Measurements from ENCODE around the gene KIAA1217. TPM values are rescaled to one million over a fixed set of nuclear protein-coding genes. Genes with fewer than 3 reads are reported as not detected.

Gene KIAA1217
- total RNA-seq, 3 donors from 2014 or later = 49.5 to 94.5 (median 63.9) TPM

DNA sequence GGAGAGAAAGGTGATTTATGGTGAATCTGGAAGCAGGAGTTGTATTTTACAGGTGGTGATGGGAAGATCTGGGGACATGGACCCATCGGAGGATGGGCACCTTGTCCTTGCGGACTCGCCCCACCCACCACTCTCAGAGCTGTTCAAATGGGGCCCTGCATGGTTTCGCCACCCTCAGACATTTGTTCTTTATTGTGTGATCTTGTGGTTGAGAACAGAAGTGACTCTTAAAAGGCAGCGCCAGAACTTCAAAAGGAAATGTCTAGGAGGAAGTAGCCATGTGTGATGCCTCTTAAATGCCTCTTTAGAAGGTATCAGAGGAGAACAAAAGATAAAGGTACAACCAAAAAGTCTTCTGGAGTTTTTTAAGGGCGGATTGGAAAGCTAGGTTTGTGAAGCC, 205.7 kb downstream of the KIAA1217 start:
- no peaks in the 10 kb centered on the region for H3K36me3 ChIP-seq (ENCODE audit: low read depth)
- peaks cover 16% of the 10 kb centered on the region for H3K4me1 ChIP-seq (ENCODE audit: low read depth)
- TF ChIP-seq, protein P1, sequence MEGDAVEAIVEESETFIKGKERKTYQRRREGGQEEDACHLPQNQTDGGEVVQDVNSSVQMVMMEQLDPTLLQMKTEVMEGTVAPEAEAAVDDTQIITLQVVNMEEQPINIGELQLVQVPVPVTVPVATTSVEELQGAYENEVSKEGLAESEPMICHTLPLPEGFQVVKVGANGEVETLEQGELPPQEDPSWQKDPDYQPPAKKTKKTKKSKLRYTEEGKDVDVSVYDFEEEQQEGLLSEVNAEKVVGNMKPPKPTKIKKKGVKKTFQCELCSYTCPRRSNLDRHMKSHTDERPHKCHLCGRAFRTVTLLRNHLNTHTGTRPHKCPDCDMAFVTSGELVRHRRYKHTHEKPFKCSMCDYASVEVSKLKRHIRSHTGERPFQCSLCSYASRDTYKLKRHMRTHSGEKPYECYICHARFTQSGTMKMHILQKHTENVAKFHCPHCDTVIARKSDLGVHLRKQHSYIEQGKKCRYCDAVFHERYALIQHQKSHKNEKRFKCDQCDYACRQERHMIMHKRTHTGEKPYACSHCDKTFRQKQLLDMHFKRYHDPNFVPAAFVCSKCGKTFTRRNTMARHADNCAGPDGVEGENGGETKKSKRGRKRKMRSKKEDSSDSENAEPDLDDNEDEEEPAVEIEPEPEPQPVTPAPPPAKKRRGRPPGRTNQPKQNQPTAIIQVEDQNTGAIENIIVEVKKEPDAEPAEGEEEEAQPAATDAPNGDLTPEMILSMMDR (IDR thresholded peaks at IDR 0.05) = no peak
- no peak for DNase-seq
- no peak overlapping the region for H3K4me3 ChIP-seq
- H3K9me3 ChIP-seq = no peaks in the 10 kb centered on the region
- intact Hi-C loops (cut with DNase I, micrococcal nuclease) = no loop called here
- ATAC-seq = no peak

DNA sequence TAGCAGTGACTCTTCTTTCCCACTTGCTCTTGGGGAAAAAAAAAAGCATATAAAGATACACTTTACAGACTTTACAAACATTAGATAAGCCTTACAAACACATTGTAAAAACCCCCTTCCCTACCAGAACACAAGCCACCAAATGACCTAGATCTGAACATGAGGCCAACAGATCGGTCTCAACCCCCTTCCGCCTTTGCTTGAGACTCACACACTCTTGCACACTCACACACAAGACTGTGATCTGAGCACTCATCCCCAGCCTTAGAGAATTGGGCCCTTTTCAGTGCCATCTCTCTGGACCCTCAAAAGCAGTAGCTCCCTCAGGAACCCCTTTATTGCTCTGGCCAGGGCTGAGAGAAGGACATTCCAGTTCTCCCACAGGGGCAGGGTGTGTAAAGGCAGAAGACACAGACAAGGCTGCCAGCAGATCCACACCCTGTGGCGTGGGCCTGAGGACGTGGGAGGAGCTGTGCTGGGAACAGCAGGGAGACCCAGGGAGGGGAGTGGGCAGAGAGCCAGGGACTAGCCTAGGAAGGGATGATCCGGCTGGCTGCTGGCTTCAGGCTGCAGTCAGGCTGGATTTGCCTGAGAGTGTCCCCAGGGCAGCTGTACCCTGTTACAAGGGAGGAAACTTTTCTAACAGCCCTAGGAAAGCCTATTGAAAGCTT, 206.7 kb downstream of the KIAA1217 start:
- intact Hi-C loops (cut with DNase I, micrococcal nuclease) = no loop called here
- Histone ChIP-seq H3K4me1 (ENCODE audit: low read depth) (peaks cover 16% of the 10 kb centered on the region), H3K36me3 (ENCODE audit: low read depth) (no peaks in the 10 kb centered on the region), H3K9me3 (no peaks in the 10 kb centered on the region), H3K4me3 (no peak overlapping the region)
- TF ChIP-seq, protein P1 (IDR thresholded peaks at IDR 0.05) = no peak
- peak; percentile 85 for ATAC-seq
- peak; percentile 90 to 92 (median 91) for DNase-seq

DNA sequence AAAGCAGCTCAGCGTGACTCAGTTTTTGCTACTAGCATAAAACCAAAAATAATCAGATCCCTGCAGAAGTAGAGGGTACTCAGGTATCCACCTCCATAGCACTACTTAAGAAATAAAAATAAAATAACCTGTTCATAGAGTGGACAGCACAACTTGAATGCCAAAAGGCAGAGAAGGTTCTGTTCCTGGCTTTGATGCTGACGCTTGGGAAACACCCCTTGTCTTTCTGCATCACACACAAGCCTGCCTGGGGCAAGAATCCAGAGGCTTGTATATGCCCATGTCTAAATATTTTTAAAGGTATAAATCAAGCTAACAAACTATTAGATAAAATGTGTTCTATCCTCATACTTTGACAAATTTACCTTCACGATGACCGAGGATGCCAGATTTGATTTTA, 207.3 kb downstream of the KIAA1217 start:
- ATAC-seq (no peak), DNase-seq (peak in 1 of 3 donors; percentile 10)
- intact Hi-C loops (cut with DNase I, micrococcal nuclease) = no loop called here
- H3K9me3 ChIP-seq = no peaks in the 10 kb centered on the region
- H3K4me1 ChIP-seq (ENCODE audit: low read depth) = peaks cover 16% of the 10 kb centered on the region
- TF ChIP-seq, protein P1 (IDR thresholded peaks at IDR 0.05) = no peak
- no peak overlapping the region for H3K4me3 ChIP-seq
- no peaks in the 10 kb centered on the region for H3K36me3 ChIP-seq (ENCODE audit: low read depth)

DNA sequence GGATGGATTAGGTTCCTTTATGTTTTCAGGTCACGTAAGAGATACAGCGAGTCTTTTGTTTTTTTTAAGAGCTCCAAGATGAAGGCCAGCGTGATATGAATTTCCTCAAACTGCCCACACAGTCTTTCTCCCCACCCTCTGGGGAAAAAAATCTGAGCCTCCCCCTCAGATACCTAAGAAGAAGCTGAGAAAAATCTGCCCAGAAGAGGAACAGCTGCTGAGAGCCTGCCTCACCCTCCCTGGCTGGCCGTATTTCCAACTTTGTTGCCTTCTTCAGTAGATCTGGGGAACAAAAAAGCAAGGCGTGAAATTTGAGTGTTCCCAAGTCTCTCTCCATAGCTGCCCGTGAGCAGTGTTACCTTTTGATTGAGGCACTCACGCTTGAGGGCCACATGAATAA, 208.1 kb downstream of the KIAA1217 start:
- ATAC-seq (no peak), DNase-seq (no peak)
- Histone ChIP-seq H3K4me1 (ENCODE audit: low read depth) (peaks cover 16% of the 10 kb centered on the region), H3K4me3 (no peak overlapping the region), H3K9me3 (no peaks in the 10 kb centered on the region), H3K36me3 (ENCODE audit: low read depth) (no peaks in the 10 kb centered on the region)
- TF ChIP-seq, protein P1 (IDR thresholded peaks at IDR 0.05) = no peak
- intact Hi-C loops (cut with DNase I, micrococcal nuclease) = no loop called here

DNA sequence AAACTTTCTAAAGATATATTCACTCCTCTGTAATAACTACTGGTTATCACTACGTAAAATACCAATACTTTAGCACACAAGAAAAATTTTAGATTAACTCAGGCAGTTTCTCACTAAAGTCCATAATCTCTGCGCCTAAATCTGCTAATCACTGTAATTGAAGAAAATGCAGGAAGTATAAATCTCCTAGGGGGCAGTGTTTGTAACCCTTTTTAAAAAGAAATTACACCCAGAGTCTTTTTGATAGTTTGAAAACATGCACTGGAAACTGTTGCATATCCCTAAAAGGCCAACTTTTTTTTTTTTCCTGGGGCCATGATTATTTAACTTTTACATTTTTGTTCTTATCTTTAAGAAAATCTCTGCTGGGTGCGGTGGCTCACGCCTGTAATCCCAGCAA, 209.6 kb downstream of the KIAA1217 start:
- H3K4me3 ChIP-seq = no peak overlapping the region
- ATAC-seq = no peak
- peaks cover 8% of the 10 kb centered on the region for H3K4me1 ChIP-seq (ENCODE audit: low read depth)
- intact Hi-C loops (cut with DNase I, micrococcal nuclease) = no loop called here
- no peaks in the 10 kb centered on the region for H3K9me3 ChIP-seq
- DNase-seq = no peak
- TF ChIP-seq, protein P1 (IDR thresholded peaks at IDR 0.05) = no peak
- no peaks in the 10 kb centered on the region for H3K36me3 ChIP-seq (ENCODE audit: low read depth)
